Superior temporal gyrus (tissue), 1 donor: ENCODE data around the gene ALAS1.
A peak's percentile ranks its signal among the peaks of the same experiment; 100 is the strongest.

Experiments used
- DNase-seq: peaks from one replicate; pipeline ENCODE4 v3.0.0-alpha.2; 2016; ENCODE audit errors: extremely low spot score

The ALAS1 gene

GRCh38 chr3:52248816-52249547 is 51.0 kb downstream of the ALAS1 start:
- DNase-seq = peak; percentile 64

- no peak for DNase-seq
Measured at GRCh38 chr3:52249683-52250082, 51.7 kb downstream of the ALAS1 start.

GRCh38 chr3:52250122-52250521 is 52.2 kb downstream of the ALAS1 start:
- no peak for DNase-seq

DNA sequence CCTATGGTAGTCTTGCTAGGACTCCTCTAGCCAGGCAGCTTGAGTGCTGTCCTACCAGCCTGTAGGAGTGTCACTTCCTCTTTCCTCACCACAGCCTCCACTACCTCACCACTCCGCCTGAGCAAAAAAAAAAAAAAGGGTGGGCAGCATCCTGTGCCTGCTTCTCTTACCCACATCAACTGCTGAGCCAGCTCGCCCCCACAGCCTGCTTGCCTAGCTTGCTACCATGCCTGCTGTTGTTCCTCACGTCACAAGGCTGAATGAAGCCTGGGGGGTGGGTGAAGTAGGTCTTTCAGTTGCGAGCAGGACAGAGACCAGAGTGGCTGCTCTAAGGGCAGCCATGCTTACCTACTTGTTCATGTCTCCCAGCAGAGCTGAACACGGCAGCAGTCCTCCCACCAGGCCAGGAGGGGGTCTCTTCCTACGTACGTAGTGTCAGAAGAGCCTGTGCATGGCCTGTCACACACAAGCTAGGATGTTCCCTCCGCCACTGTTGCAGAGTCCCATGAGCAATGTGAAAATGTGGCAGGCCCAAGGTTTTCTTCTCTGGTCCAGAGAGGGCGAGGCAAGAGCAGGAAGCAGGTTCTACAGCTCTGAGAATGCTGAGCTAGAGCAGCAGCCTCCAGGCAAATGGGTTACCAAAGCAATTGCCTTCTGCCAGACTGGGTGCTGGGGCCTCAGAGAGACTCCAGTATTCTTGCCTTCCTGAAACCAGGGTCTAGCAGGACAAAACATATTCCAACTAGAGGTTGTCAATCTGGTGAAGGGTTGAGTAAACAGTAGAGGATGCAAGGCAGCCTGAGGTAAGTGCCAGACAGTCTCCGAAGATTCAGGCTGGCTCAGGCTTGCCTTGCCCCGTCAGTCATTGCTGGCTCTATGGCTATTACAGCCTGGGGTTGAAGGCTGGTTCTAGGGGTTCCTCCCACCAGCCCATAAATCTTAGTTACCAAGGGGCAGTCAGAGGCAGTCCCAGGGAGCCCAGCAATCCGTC is 55.6 kb downstream of the ALAS1 start:
- peak; percentile 71 for DNase-seq

- no peak for DNase-seq
Measured at GRCh38 chr3:52254608-52255007, 56.6 kb downstream of the ALAS1 start.

GRCh38 chr3:52256159-52256558 is 58.2 kb downstream of the ALAS1 start:
- DNase-seq = no peak

- DNase-seq = no peak
Measured at GRCh38 chr3:52256622-52257021, 58.7 kb downstream of the ALAS1 start.

- DNase-seq = no peak
Measured at GRCh38 chr3:52257911-52258310, 60.0 kb downstream of the ALAS1 start.

GRCh38 chr3:52259035-52259434 is 61.1 kb downstream of the ALAS1 start:
- no peak for DNase-seq

GRCh38 chr3:52259448-52259847 is 61.5 kb downstream of the ALAS1 start:
- DNase-seq = no peak

DNA sequence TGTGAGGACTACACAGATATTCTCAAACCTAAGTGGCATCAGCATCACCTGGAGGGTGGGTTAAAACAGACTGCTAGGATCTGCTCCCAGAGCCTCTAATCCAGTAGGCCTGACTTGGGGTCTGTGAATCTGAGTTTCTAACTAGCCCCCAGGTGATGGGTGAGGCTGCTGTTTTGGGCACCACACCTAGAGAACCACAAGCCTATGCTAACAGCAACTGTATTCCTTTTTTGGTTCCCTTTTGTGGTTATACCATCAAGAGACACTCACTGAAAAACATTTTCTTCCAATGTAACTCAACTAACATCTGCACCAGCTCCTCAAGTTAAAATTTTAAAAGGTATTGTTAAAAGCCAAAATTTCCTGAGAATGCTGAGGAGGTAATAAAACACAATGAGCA is 64.5 kb downstream of the ALAS1 start:
- DNase-seq = no peak
